ENCODE results near the gene DGKB.

DGKB gene

GRCh38 chr7:14896461-14896860, 6.1 kb downstream of the DGKB start:
- H3K27ac ChIP-seq (ENCODE audit: low read depth, low read length), result no peak overlapping the region

GRCh38 chr7:14894826-14895225, 7.7 kb downstream of the DGKB start:
- Histone ChIP-seq H3K36me3 (ENCODE audit: control insufficient read depth, insufficient read depth, low read length) (no peaks in the 10 kb centered on the region), H3K4me3 (ENCODE audit: low read length) (no peak overlapping the region), H3K4me1 (ENCODE audit: control insufficient read depth, insufficient read depth, low read length) (peaks cover 3% of the 10 kb centered on the region), H3K27me3 (ENCODE audit: control insufficient read depth, insufficient read depth, low read length) (no peaks in the 10 kb centered on the region), H3K9ac (ENCODE audit: low read length) (no peak overlapping the region), H3K27ac (ENCODE audit: low read depth, low read length) (no peak overlapping the region)

More at GRCh38 chr7:14896461-14896860, 6.1 kb downstream of the DGKB start:
- H3K36me3 ChIP-seq (ENCODE audit: control insufficient read depth, insufficient read depth, low read length), result no peaks in the 10 kb centered on the region
- H3K27me3 ChIP-seq (ENCODE audit: control insufficient read depth, insufficient read depth, low read length), result no peaks in the 10 kb centered on the region
- H3K4me1 ChIP-seq (ENCODE audit: control insufficient read depth, insufficient read depth, low read length), result peaks cover 3% of the 10 kb centered on the region
- no peak overlapping the region for H3K9ac ChIP-seq (ENCODE audit: low read length)
- H3K4me3 ChIP-seq (ENCODE audit: low read length), result no peak overlapping the region

GRCh38 chr7:14892961-14893360, 9.6 kb downstream of the DGKB start:
- H3K27me3 ChIP-seq (ENCODE audit: control insufficient read depth, insufficient read depth, low read length), result no peaks in the 10 kb centered on the region
- H3K4me1 ChIP-seq (ENCODE audit: control insufficient read depth, insufficient read depth, low read length), result peaks cover 3% of the 10 kb centered on the region
- no peak overlapping the region for H3K27ac ChIP-seq (ENCODE audit: low read depth, low read length)
- H3K36me3 ChIP-seq (ENCODE audit: control insufficient read depth, insufficient read depth, low read length), result no peaks in the 10 kb centered on the region
- no peak overlapping the region for H3K4me3 ChIP-seq (ENCODE audit: low read length)
- H3K9ac ChIP-seq (ENCODE audit: low read length), result no peak overlapping the region

- no peak overlapping the region for H3K27ac ChIP-seq (ENCODE audit: low read depth, low read length)
- H3K4me3 ChIP-seq (ENCODE audit: low read length), result no peak overlapping the region
- H3K4me1 ChIP-seq (ENCODE audit: control insufficient read depth, insufficient read depth, low read length), result peaks cover 3% of the 10 kb centered on the region
- H3K27me3 ChIP-seq (ENCODE audit: control insufficient read depth, insufficient read depth, low read length), result no peaks in the 10 kb centered on the region
- H3K36me3 ChIP-seq (ENCODE audit: control insufficient read depth, insufficient read depth, low read length), result no peaks in the 10 kb centered on the region
- H3K9ac ChIP-seq (ENCODE audit: low read length), result no peak overlapping the region
Observed at GRCh38 chr7:14891289-14891688, 11.3 kb downstream of the DGKB start.

- Histone ChIP-seq H3K27me3 (ENCODE audit: control insufficient read depth, insufficient read depth, low read length) (no peaks in the 10 kb centered on the region), H3K36me3 (ENCODE audit: control insufficient read depth, insufficient read depth, low read length) (no peaks in the 10 kb centered on the region), H3K4me3 (ENCODE audit: low read length) (no peak overlapping the region), H3K9ac (ENCODE audit: low read length) (no peak overlapping the region), H3K4me1 (ENCODE audit: control insufficient read depth, insufficient read depth, low read length) (peaks cover 3% of the 10 kb centered on the region), H3K27ac (ENCODE audit: low read depth, low read length) (no peak overlapping the region)
Observed at GRCh38 chr7:14888962-14889361, 13.6 kb downstream of the DGKB start.

GRCh38 chr7:14886533-14886932, 16.0 kb downstream of the DGKB start:
- no peaks in the 10 kb centered on the region for H3K27me3 ChIP-seq (ENCODE audit: control insufficient read depth, insufficient read depth, low read length)
- H3K36me3 ChIP-seq (ENCODE audit: control insufficient read depth, insufficient read depth, low read length), result no peaks in the 10 kb centered on the region
- no peak overlapping the region for H3K9ac ChIP-seq (ENCODE audit: low read length)
- H3K4me3 ChIP-seq (ENCODE audit: low read length), result no peak overlapping the region
- peaks cover 3% of the 10 kb centered on the region for H3K4me1 ChIP-seq (ENCODE audit: control insufficient read depth, insufficient read depth, low read length)
- H3K27ac ChIP-seq (ENCODE audit: low read depth, low read length), result no peak overlapping the region

- no peaks in the 10 kb centered on the region for H3K27me3 ChIP-seq (ENCODE audit: control insufficient read depth, insufficient read depth, low read length)
- H3K36me3 ChIP-seq (ENCODE audit: control insufficient read depth, insufficient read depth, low read length), result no peaks in the 10 kb centered on the region
- H3K4me1 ChIP-seq (ENCODE audit: control insufficient read depth, insufficient read depth, low read length), result no peaks in the 10 kb centered on the region
- H3K9ac ChIP-seq (ENCODE audit: low read length), result no peak overlapping the region
- H3K27ac ChIP-seq (ENCODE audit: low read depth, low read length), result no peak overlapping the region
- H3K4me3 ChIP-seq (ENCODE audit: low read length), result no peak overlapping the region
Observed at GRCh38 chr7:14875941-14876587, 26.5 kb downstream of the DGKB start.

- no peak overlapping the region for H3K27ac ChIP-seq (ENCODE audit: low read depth, low read length)
- H3K36me3 ChIP-seq (ENCODE audit: control insufficient read depth, insufficient read depth, low read length), result no peaks in the 10 kb centered on the region
- no peak overlapping the region for H3K4me3 ChIP-seq (ENCODE audit: low read length)
- H3K9ac ChIP-seq (ENCODE audit: low read length), result no peak overlapping the region
- no peaks in the 10 kb centered on the region for H3K4me1 ChIP-seq (ENCODE audit: control insufficient read depth, insufficient read depth, low read length)
- no peaks in the 10 kb centered on the region for H3K27me3 ChIP-seq (ENCODE audit: control insufficient read depth, insufficient read depth, low read length)
Observed at GRCh38 chr7:14871880-14872279, 30.7 kb downstream of the DGKB start.

- Histone ChIP-seq H3K27me3 (ENCODE audit: control insufficient read depth, insufficient read depth, low read length) (no peaks in the 10 kb centered on the region), H3K9ac (ENCODE audit: low read length) (no peak overlapping the region), H3K36me3 (ENCODE audit: control insufficient read depth, insufficient read depth, low read length) (no peaks in the 10 kb centered on the region), H3K27ac (ENCODE audit: low read depth, low read length) (no peak overlapping the region), H3K4me1 (ENCODE audit: control insufficient read depth, insufficient read depth, low read length) (no peaks in the 10 kb centered on the region), H3K4me3 (ENCODE audit: low read length) (no peak overlapping the region)
Observed at GRCh38 chr7:14870394-14870793, 32.2 kb downstream of the DGKB start.

GRCh38 chr7:14868937-14869336, 33.6 kb downstream of the DGKB start:
- H3K4me3 ChIP-seq (ENCODE audit: low read length), result no peak overlapping the region
- H3K27me3 ChIP-seq (ENCODE audit: control insufficient read depth, insufficient read depth, low read length), result no peaks in the 10 kb centered on the region
- H3K9ac ChIP-seq (ENCODE audit: low read length), result no peak overlapping the region
- H3K4me1 ChIP-seq (ENCODE audit: control insufficient read depth, insufficient read depth, low read length), result no peaks in the 10 kb centered on the region
- no peaks in the 10 kb centered on the region for H3K36me3 ChIP-seq (ENCODE audit: control insufficient read depth, insufficient read depth, low read length)
- no peak overlapping the region for H3K27ac ChIP-seq (ENCODE audit: low read depth, low read length)

- no peak overlapping the region for H3K27ac ChIP-seq (ENCODE audit: low read depth, low read length)
- no peak overlapping the region for H3K4me3 ChIP-seq (ENCODE audit: low read length)
- no peak overlapping the region for H3K9ac ChIP-seq (ENCODE audit: low read length)
- no peaks in the 10 kb centered on the region for H3K27me3 ChIP-seq (ENCODE audit: control insufficient read depth, insufficient read depth, low read length)
- no peaks in the 10 kb centered on the region for H3K4me1 ChIP-seq (ENCODE audit: control insufficient read depth, insufficient read depth, low read length)
- no peaks in the 10 kb centered on the region for H3K36me3 ChIP-seq (ENCODE audit: control insufficient read depth, insufficient read depth, low read length)
Observed at GRCh38 chr7:14861456-14861855, 41.1 kb downstream of the DGKB start.

- H3K4me3 ChIP-seq (ENCODE audit: low read length), result no peak overlapping the region
- H3K4me1 ChIP-seq (ENCODE audit: control insufficient read depth, insufficient read depth, low read length), result no peaks in the 10 kb centered on the region
- no peaks in the 10 kb centered on the region for H3K27me3 ChIP-seq (ENCODE audit: control insufficient read depth, insufficient read depth, low read length)
- no peaks in the 10 kb centered on the region for H3K36me3 ChIP-seq (ENCODE audit: control insufficient read depth, insufficient read depth, low read length)
- H3K27ac ChIP-seq (ENCODE audit: low read depth, low read length), result no peak overlapping the region
- no peak overlapping the region for H3K9ac ChIP-seq (ENCODE audit: low read length)
Observed at GRCh38 chr7:14859267-14859666, 43.3 kb downstream of the DGKB start.

- Histone ChIP-seq H3K27ac (ENCODE audit: low read depth, low read length) (no peak overlapping the region), H3K4me3 (ENCODE audit: low read length) (no peak overlapping the region), H3K4me1 (ENCODE audit: control insufficient read depth, insufficient read depth, low read length) (no peaks in the 10 kb centered on the region), H3K27me3 (ENCODE audit: control insufficient read depth, insufficient read depth, low read length) (no peaks in the 10 kb centered on the region), H3K9ac (ENCODE audit: low read length) (no peak overlapping the region), H3K36me3 (ENCODE audit: control insufficient read depth, insufficient read depth, low read length) (no peaks in the 10 kb centered on the region)
Observed at GRCh38 chr7:14858866-14859265, 43.7 kb downstream of the DGKB start.

All from rectal smooth muscle tissue (tissue), 1 donor.